Esophagus squamous epithelium (tissue), 4 donors: ENCODE results near the gene KCNA5.

Experiments
- CTCF ChIP-seq, 6 experiments: fragments of 450-650 bp in 4 of 6; fragments of 200-600 bp in 2 of 6; sonication (generic) in 2 of 6; IDR thresholded peaks; one replicate each; pipeline ENCODE4 v1.5.1; 2016 to 2019; ENCODE audit warnings: antibody characterized with exemption in 6 of 6, mild to moderate bottlenecking in 4 of 6, moderate library complexity in 4 of 6
- POLR2A ChIP-seq, 4 donors: fragments of 450-650 bp; IDR thresholded peaks; one replicate each; pipeline ENCODE4 v1.6.1; 2017; ENCODE audit warnings: antibody characterized with exemption in 4 of 4, mild to moderate bottlenecking in 4 of 4, moderate library complexity in 3 of 4

- TF ChIP-seq CTCF (IDR thresholded peaks at IDR 0.05) (no peak), POLR2A (IDR thresholded peaks at IDR 0.05) (no peak)
Measured at GRCh38 chr12:5051913-5052312, 8.2 kb downstream of the KCNA5 start.
